ENCODE measurements around the gene ODF2.

DNA sequence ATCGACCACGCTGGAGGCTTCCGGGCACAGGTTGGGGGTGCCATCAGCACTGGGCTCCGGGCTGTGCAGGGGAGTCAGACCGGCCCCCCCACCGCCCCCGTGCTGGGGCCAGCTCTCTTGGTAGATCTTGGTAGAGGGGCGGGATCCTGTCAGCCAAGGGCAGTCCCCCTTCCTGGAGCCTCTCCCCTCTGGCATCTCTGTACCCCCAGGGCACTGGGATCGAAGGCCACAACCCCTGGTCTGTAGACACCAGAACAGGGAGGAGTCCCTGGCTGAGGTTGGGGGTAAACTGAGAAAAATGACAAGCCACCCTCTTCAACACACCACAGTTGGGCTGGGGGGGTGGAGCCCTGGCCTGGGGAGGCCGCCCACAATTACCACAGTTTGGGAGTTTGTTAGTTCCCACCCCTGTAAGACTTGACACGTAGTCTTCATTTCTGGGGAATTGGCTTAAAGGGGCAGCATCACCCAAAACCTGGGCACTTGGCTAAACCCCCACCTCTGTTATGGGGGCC is 34.3 kb upstream of the ODF2 start:
- TF ChIP-seq, protein P1, sequence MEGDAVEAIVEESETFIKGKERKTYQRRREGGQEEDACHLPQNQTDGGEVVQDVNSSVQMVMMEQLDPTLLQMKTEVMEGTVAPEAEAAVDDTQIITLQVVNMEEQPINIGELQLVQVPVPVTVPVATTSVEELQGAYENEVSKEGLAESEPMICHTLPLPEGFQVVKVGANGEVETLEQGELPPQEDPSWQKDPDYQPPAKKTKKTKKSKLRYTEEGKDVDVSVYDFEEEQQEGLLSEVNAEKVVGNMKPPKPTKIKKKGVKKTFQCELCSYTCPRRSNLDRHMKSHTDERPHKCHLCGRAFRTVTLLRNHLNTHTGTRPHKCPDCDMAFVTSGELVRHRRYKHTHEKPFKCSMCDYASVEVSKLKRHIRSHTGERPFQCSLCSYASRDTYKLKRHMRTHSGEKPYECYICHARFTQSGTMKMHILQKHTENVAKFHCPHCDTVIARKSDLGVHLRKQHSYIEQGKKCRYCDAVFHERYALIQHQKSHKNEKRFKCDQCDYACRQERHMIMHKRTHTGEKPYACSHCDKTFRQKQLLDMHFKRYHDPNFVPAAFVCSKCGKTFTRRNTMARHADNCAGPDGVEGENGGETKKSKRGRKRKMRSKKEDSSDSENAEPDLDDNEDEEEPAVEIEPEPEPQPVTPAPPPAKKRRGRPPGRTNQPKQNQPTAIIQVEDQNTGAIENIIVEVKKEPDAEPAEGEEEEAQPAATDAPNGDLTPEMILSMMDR (IDR thresholded peaks at IDR 0.05) = no peak
- no peak for TF ChIP-seq POLR2A (IDR thresholded peaks at IDR 0.05)

Measured in testis (tissue), 2 donors.